Cardiac septum (tissue), 1 donor: ENCODE measurements around the gene HIPK2. TPM values are rescaled to one million over a fixed set of nuclear protein-coding genes. Genes with fewer than 3 reads are reported as not detected.

Source experiments
- DNase-seq: peaks from one replicate; pipeline ENCODE4 v3.0.0-alpha.2; 2020; ENCODE audit warnings: low spot score
- intact Hi-C: fragments of 100-400 bp; cut with DNase I; formaldehyde crosslinking; loops from one replicate; pipeline ENCODE4 v1.14.0; 2022
- total RNA-seq: library from RNA; stranded (reverse); fragmentation: NEBNext Ultra II Directional; extraction: Animal tissue kit (Norgen Biotek cat#: 25700); gene quantifications from one replicate; pipeline ENCODE4 v1.2.1, GENCODE V29; 2021
- donor health status: DM: no; HTN: no; CAD: no.

HIPK2 gene
- total RNA-seq, 1 donor from 2014 or later: 218 TPM

- intact Hi-C loops: no loop called here
- no peak for DNase-seq
These were observed 36.6 kb downstream of the HIPK2 start for GRCh38 chr7:139741239-139741638.

- intact Hi-C loops: loop anchor here (5.0 kb wide), 1 partner anchor 83 kb away; no protein-coding TSS in a partner anchor
- no peak for DNase-seq
These were observed 37.8 kb downstream of the HIPK2 start for GRCh38 chr7:139739863-139740597.

GRCh38 chr7:139738772-139739171 is 39.0 kb downstream of the HIPK2 start:
- DNase-seq: no peak
- intact Hi-C loops: loop anchor here (5.0 kb wide), 1 partner anchor 81 kb away; no protein-coding TSS in a partner anchor

- DNase-seq: no peak
- intact Hi-C loops: loop anchor here (5.0 kb wide), 1 partner anchor 81 kb away; no protein-coding TSS in a partner anchor
These were observed 39.7 kb downstream of the HIPK2 start for GRCh38 chr7:139738101-139738489.

GRCh38 chr7:139737221-139738100 is 40.3 kb downstream of the HIPK2 start:
- intact Hi-C loops: loop anchor here (5.0 kb wide), 1 partner anchor 80 kb away; no protein-coding TSS in a partner anchor
- no peak for DNase-seq

- intact Hi-C loops: loop anchor here (5.0 kb wide), 1 partner anchor 79 kb away; no protein-coding TSS in a partner anchor
- DNase-seq: no peak
These were observed 41.7 kb downstream of the HIPK2 start for GRCh38 chr7:139735912-139736595.

- no peak for DNase-seq
- intact Hi-C loops: loop anchor here (5.0 kb wide), 1 partner anchor 78 kb away; no protein-coding TSS in a partner anchor
These were observed 42.3 kb downstream of the HIPK2 start for GRCh38 chr7:139735466-139735865.

GRCh38 chr7:139734395-139734794 is 43.4 kb downstream of the HIPK2 start:
- DNase-seq: no peak
- intact Hi-C loops: loop anchor here (5.0 kb wide), 1 partner anchor 87 kb away; no protein-coding TSS in a partner anchor

- DNase-seq: no peak
- intact Hi-C loops: loop anchor here (2.0 to 5.0 kb wide), 2 partner anchors 43 to 86 kb away; partner anchors contain the start of gene HIPK2
These were observed 44.0 kb downstream of the HIPK2 start for GRCh38 chr7:139733751-139734150.

GRCh38 chr7:139732471-139733167 is 45.2 kb downstream of the HIPK2 start:
- intact Hi-C loops: loop anchor here (2.0 to 5.0 kb wide), 2 partner anchors 44 to 85 kb away; partner anchors contain the start of gene HIPK2
- DNase-seq: no peak

GRCh38 chr7:139731802-139732470 is 45.9 kb downstream of the HIPK2 start:
- no peak for DNase-seq
- intact Hi-C loops: loop anchor here (2.0 to 5.0 kb wide), 3 partner anchors 45 to 85 kb away; partner anchors contain the start of gene HIPK2

GRCh38 chr7:139730746-139731612 is 46.8 kb downstream of the HIPK2 start:
- intact Hi-C loops: loop anchor here (2.0 to 5.0 kb wide), 2 partner anchors 50 to 84 kb away; no protein-coding TSS in a partner anchor
- DNase-seq: no peak

GRCh38 chr7:139728203-139728602 is 49.6 kb downstream of the HIPK2 start:
- intact Hi-C loops: no loop called here
- DNase-seq: no peak

GRCh38 chr7:139727151-139727705 is 50.6 kb downstream of the HIPK2 start:
- intact Hi-C loops: no loop called here
- DNase-seq: no peak

- no peak for DNase-seq
- intact Hi-C loops: no loop called here
These were observed 51.3 kb downstream of the HIPK2 start for GRCh38 chr7:139726485-139726869.

GRCh38 chr7:139725858-139726484 is 51.8 kb downstream of the HIPK2 start:
- intact Hi-C loops: no loop called here
- no peak for DNase-seq

GRCh38 chr7:139725077-139725476 is 52.7 kb downstream of the HIPK2 start:
- intact Hi-C loops: no loop called here
- DNase-seq: no peak
